GM18867 (cell line): Measurements from ENCODE around the gene SNAP25.

Experiments
- ATAC-seq: cut with Tn5 transposase; IDR thresholded peaks from one replicate; pipeline ENCODE4 v1.9.1; 2021; ENCODE audit warnings: mild to moderate bottlenecking, moderate library complexity; ENCODE audit not compliant: unreplicated experiment

SNAP25 gene

DNA sequence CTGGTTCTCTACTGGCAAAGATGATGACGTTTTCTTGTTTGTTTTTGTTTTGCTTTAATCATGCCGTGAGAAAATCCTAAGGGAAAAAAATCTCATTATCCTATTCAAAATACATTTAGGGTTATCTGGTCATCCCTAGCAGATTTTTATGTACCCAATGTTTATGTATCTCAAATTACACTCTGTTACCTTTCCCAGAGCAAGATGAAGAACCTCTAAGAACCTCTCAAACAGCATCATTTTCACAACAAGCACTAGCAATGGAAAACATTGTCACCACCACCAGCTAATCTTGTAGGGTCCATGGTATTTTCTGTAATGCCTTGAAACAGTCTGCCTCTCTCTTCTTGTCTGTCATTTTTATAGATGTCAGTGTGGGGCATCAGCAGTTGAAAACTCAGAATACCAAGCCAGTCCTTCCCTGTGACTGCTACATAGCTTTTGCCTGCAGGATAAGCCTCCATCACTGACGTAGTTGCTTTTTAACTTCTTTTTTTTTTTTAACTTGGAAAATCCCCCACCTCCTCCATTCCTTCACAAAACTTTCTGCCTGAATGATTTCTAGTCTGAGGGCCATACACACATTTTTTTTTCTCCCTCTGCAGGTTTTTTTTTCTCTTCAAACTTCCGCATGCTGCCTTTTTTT is 2.4 kb upstream of the SNAP25 start:
- no peak for ATAC-seq

DNA sequence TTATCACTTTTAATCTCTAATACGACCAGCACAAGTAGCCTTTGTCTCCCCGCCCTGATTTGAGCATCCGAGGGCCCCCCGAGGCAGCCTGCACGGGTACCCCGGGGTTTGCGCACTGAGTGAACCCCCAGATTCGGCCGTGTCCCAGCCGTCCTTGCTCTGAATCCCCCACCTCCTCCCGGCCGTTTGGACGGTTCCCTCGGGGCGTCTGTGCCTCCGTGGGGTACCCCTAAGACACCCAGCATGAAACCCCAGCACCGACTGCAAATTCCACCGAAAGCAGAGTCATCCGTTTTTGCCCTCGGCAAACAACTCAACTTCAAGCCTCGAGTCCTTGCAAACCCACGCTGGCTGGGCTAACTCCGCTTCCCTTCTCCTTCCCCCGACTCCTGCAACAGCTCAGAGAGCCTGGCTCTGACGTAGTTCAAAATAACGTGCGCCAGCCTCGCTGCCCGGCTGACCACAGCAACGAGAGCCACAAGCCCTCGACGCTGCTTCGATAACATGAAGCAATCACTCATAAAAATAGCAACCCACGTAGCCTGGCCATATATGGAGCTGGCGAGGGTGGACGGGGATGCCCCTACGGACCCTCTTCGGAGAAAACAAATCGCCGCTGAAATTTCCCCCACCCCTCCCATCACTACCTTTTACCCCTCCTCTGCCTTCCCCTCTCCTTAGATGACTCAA is 764 bp upstream of the SNAP25 start:
- no peak for ATAC-seq

DNA sequence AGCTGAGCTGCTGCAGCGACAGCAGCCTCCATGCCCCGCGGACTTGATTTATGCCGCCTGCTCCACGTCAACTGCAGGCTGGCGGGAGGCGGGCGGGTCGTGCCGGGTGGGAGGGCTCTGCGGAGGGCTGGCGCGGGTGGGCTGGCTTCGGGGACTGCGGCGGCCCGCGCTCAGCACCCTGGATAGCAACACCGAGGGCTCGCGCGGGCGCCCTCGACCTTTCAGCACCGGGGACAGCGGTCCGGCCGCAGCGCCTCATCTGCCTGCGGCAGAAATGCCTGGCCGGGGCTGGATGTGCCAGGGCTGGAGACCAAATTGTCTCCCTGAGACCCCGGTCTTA is 792 bp downstream of the SNAP25 start:
- ATAC-seq = peak; percentile 59

DNA sequence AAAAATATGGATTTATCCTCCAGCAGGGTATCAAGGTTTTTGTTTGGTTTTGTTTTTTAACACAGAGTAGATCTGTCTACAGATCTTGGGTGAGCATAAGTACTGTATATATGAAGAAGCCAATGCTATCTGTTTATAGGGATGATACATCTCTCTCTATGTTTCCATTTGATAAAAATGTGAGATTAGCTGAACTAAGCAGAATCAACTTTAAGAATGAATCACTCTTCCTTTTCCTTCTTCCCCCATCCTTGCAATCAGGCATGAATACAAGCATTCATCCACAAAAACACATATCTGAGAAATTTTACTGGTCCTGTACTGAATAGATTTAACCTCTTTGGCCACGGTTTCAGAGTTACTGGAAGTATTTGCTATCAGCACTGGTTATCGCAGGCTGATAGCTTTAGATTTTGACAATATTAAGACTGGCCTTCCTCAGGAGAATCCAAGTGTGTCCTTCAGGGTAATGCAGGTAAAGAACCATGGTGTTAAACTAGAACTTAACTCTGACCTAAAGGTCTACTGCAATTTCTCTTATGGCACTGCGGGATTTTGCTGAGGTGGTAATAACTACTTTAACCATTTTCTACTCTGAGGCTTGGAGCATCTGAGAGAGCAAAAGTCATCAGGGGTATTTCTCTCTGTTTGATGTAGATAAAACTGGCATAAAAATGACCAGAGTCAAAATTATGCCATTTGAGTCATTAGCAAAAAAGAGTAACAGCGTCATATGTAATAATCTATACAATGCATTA is 1.5 kb downstream of the SNAP25 start:
- ATAC-seq = no peak

DNA sequence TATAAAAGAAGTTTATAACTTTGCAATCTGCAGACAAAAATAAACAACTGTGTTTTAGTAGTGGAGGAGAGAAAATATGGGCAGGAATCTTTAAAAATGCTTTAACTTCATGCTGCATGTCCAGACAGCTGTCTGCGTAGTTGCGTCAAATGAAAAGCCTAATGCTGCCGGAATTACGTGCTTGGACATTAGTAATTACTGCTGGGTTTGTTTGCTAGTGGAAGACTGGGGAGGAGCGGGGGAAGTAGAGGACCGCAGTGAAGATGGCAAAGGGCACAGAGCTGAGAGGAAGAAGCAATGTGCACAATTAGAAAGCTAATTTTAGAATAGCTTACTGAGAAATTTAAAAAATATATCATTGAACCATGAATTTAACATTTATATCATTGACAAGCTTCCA is 2.4 kb downstream of the SNAP25 start:
- ATAC-seq = no peak

DNA sequence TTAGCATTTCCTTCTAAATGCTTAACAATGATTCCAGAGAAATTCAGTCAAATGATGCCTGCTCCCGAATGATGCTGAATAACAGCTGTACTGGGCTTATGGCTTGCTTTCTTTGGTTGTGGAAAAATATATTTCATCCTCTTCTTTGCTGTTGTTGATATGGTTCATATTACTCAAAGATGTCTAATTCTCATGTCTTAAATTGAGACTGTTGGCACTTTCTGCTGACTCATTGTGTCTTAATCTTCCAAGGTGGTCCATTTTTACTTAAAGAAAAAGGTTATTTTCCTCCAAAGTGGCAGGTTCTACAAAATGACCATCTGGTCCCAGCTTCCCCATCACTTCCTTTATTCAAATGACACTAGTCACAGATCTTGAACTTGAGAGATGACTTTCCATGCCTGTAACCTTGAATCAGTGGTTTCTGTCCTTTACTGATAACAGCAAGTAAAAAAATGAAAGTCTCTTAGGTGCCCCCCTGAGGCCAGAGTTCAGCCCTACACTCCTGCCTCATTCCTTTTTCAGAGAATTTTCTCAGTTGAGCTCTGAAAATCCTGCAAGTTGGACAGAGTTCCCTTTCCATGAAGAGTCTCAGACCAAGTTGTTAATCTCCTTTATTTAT is 6.9 kb downstream of the SNAP25 start:
- ATAC-seq = peak; percentile 64

DNA sequence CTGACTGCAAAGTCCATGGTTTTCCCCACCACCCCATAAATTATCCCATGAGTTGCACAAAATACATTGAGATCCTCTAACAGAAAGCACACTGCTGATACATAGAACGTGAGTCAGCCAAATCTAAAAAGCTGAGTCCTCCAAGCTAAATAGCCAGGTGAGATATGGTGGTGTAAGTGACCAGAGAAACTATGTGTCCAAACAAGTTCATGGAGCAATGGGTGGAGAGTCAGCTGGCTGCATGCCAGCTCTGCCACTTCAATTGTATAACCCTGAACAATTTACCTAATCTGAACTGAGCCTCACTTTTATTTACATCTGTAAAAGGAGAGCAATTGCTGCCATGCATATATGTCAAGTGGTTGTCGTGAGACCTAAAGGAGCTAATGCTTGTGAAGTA is 9.7 kb downstream of the SNAP25 start:
- ATAC-seq = no peak

DNA sequence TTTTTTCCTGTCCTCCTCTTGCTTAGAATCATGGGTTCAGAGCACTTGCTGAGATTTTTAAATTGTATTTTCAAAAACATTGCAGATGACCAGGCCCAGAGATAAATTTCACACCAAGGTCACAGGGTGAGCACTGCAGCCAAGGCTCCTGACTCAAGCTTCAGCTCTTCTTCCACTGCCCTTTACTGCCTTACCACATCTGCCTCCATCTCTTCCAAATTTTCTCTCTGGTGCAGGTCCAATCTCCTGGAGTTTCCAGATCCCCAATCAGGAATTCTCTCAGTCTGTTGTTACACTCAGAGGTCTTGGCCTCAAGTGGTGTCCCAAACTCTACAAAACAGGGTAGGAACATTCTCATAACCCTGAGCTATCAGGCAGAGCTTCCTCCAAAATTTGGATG is 12.7 kb downstream of the SNAP25 start:
- no peak for ATAC-seq

DNA sequence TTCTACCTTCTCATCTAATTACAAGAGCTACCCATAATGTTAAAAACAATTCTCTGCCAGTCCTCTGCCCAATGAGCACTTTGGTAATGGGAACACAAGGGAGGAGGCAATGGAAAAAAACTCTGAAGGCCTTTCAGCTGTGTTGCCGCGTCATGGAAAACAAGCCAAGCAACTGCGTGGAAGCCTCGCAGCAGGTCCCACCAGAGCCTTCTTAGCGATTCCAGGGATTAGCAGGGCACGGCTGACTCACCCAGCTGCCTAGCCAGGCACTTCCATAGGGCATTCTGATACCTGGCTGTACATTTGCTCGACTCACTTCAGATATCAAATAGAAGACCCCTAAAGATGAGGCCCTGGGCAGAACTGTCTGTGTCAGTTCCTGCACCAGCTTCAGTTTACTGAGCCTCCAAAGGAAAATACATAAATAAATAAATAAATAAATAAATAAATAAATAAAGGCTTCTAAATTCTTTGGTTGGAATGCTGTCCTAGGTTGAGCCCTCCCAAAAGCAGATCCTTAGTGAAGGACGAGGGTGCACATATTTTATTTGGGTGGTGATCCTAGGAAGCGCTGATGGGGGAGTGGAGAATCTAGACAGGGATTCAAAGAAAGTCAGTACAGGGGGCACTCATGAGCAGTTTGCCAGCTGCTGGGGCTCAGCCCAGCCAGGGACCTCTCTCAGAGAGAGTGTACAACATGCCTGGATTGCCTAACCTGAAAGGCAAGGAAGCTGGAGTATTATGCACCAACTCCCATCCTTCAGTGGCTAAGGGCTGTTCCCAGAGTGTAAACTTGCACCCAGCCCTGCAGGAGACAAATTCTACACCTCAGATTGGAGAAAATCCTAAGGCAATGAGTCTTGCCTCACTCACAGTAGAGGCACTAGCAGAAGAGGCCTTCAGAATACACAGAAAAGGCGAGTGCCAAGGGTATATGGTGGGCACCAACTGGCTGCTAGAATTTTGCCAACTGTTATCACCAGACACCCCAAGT is 18.2 kb downstream of the SNAP25 start:
- ATAC-seq = no peak

DNA sequence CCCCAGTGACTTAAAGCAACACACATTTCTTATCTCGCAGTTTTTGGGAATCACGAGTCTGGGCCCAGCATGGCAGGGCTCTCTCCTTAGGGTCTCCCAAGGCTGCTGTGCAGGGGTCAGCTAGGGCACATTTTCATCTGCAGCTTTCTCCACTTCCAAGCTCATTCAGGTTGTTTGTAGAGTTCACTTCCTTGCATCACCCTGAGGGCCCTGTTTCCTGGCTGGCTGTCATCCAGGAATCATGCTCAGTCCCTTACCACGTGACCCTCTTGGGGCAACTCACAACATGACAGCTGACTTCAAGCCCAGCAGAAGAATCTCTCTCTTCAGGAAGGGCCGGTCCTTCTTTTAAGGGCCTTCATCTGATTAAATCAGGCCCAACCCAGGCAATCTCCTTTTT is 21.3 kb downstream of the SNAP25 start:
- no peak for ATAC-seq

DNA sequence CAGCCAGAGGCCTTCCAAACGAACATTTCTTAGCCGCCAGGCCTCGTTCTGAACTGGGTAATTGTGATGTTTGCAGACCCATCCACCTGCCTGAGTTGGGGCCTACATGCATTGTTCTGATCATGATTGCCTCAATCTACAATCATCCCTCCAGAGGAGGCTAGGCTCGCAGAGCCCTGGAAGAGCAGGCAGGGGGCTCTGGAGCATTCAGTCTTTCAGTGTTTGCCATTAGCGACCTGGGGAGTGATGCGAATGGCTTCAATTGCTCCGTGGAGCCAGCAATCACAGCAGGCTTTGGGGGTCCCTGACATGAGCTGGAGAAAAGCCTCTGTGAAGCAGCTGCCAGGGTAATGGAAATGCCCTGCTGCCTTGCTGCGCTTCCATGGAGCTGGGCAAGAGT is 22.0 kb downstream of the SNAP25 start:
- no peak for ATAC-seq

DNA sequence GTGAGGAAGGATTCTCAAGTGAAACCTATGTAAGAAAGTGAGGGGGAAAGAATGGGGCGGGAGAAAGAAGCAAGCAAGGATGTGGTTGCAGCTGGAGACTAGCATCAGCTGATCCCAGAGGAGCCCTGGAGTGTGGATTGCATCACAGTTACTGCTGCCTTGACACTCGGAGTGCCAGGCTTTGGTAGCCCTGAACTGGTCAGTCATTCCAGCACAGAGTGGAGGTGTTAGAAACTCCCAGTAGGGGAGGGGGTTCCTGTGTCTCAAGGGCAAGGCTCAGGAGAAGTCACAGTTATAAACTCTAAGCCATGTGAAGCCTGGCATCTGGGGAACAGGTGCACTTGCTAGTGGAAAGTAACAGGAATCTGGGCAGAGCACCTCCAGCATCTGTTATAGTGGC is 23.5 kb downstream of the SNAP25 start:
- no peak for ATAC-seq

DNA sequence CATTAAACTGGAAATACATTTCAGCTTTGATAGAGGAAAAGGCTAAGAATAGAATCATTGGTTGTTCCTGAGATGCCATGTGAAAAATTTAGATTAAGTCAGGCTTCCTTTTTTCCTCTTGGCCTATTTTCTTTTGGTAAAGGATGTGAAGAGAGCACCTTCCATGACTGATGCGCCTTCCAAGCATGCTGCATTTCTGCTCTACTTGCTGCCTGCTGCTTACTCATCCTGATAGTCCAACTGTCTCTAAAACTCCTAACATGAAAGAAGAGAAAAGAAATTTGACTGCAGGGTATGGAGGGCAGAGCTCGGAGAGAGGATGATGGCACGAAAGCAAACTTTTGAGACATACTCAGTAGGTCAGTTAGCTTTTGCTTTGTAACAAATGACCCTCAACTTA is 28.8 kb downstream of the SNAP25 start:
- no peak for ATAC-seq

DNA sequence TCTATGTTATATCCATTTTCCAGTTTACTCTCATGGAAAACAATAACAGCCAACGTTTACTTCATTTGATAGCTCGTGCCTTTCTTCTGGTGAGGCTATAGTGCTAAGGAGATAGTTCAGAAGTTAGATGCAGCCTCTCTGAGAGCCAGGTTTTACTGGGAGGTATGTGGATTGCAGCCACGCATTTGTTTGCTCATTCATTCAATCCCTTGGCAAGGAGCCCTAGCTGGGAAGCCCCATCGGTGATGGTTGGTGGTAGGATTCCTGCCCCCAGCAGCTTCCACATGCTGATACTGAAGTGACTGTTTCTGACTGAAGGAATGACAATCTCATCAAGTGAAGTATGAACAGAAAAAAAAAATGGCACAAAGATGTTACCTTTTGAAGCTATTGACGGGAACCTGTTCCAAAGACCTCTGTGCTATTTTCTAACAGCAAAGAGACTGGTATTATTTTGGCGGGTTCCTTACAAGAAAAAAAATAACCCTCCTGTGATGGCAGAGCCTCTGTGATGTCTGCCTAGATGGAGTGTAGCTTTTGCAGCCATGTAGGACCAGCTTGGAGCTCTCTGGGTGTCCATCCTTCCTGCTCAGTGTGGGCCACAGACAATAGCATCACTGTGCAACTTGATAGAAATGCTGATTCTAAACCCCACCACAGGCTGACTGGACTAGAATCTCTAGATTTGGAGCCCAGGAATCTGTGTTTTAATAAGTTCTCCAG is 30.6 kb downstream of the SNAP25 start:
- no peak for ATAC-seq

DNA sequence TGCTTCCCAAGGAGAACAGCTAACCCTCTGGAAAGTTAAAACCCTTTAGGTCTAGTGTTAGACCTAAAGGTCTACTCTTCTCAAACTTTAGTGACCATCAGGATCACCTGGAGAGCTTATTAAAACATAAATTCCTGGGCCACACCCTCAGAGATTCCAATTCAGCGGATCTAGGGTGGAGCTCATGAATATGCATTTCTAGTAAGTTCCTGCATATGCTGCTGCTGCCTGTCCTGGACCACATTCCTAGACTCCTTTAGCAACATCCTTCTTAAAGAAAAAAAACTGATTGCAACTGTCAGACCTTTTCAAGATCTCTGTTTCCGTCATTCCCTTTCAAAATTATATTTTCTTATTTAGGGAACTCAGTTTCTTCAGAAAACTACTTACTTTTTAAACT is 31.2 kb downstream of the SNAP25 start:
- no peak for ATAC-seq

DNA sequence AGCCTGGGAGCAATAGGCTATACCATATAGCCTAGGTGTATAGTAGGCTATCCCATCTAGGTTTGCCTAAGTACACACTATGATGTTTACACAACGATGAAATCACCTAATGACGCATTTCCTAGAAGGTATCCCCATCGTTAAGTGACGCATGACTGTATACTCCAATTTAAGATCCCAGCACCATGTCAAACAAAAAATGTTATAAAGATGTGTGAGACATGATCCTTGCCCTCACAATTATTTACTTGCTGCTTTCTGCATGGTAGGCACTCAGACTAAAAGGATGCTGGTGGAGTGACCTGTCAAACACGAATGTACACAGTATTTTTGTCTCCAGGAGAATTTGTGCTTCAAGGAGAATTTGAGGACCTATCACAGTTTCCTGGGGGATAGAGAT is 32.3 kb downstream of the SNAP25 start:
- no peak for ATAC-seq

DNA sequence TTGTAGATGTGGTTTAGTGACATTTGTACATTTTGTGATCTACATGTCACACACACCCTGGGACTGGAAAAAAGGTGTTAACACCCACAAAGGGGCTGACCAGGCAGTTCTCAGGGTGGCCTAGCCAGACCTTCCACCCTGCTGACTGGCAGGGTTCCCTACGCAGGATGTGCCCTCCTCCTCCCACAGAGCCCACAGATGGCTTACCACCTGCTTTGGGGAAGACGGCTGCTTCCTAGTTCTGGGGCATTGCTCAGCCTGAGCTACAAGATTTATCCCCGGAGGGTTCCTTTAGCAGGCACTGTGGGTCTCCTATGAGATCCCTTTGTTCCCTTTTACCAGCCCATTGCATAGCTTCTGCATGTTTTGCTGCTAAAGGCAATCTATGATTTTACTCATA is 35.1 kb downstream of the SNAP25 start:
- no peak for ATAC-seq

DNA sequence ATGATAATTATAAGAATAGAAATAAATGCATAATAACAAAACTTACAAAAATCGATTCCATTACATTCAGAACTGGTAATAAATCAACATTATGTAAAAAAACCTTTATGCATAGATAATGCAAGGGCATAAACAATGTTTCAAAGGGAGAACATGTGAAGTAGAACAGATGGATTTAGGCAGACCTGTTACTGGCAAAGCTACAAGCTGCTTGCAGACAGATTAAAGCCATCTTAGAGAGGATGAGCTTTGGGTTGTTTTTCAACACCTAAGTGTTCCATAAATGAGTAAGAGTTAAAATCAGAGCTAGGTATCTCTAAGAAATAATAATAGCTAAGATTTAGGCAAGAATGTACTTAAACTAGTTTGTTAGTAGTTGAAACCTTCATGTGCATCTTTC is 37.2 kb downstream of the SNAP25 start:
- ATAC-seq = no peak

DNA sequence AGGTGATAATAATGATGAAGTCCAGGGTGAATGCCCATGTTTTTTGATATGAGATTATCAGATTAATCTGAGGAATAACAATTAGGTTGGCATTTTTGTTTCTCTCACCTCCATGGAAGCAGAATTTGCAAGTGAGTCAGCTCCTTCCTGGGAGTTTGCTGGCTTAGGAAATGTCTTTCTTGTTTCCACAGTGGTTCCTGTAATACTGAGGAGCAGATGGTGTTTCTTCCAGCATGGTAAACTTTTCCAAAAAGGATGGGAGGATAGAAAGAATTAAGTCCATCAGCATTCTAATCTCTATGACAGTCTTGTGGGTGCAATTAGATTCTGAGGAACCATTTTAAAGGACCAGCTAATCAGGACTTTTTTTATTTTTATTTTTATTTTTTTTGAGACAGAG is 40.5 kb downstream of the SNAP25 start:
- ATAC-seq = no peak

DNA sequence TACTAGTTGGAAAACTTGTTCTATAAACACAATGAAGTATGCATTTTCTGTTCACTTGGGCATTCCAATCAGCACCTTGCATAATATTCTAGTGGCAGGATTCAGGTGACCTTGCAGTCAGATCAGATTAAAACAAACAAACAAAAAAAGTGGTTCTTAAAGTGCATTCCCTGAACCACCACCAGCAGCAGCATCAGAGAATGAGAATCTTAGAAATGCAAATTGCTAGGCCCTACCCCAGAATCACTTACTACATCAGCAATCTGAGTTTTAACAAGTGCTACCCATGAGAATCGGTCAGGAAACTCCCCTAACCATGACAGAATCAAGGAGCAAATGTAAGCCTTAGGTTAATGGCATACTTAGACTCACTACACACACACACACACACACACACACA is 41.7 kb downstream of the SNAP25 start:
- ATAC-seq = no peak
